T-helper 1 cell treated with Interleukin-12 subunit alpha and Interleukin-12 subunit beta and Interleukin-4 antibody, amounts not matched to agents 30 μg/mL and 1 μg/mL, for 36 hours (primary cell): ENCODE results near the gene ZNF37A.
"Not testable (repeated sequence)": the region's sequence is repeated elsewhere in the genome, so short reads cannot be mapped to it uniquely, and the experiment has no call there.

Experiments
- H3K27ac Mint-ChIP-seq: one replicate; pipeline ENCODE4 v1.8.0; 2021; ENCODE audit warnings: mild to moderate bottlenecking, mixed read lengths
- H3K27me3 Mint-ChIP-seq: one replicate; pipeline ENCODE4 v1.8.0; 2021; ENCODE audit warnings: low read depth, mixed read lengths
- H3K36me3 Mint-ChIP-seq: one replicate; pipeline ENCODE4 v1.8.0; 2021; ENCODE audit warnings: low read depth, mixed read lengths
- H3K4me1 Mint-ChIP-seq: one replicate; pipeline ENCODE4 v1.8.0; 2021; ENCODE audit warnings: low read depth, mixed read lengths
- H3K4me3 Mint-ChIP-seq: one replicate; pipeline ENCODE4 v1.8.0; 2021; ENCODE audit warnings: mild to moderate bottlenecking, moderate library complexity, mixed read lengths
- H3K9me3 Mint-ChIP-seq: one replicate; pipeline ENCODE4 v1.8.0; 2021; ENCODE audit warnings: mixed read lengths

The ZNF37A gene

GRCh38 chr10:38094158-38094926, at the start of gene ZNF37A:
ZNF37A (plus strand) TSS chr10:38094337; CDS start chr10:38096618, 2,281 bp downstream.
- H3K9me3 Mint-ChIP-seq: peaks cover 21% of the 10 kb centered on the region
- H3K27me3 Mint-ChIP-seq: no peaks in the 10 kb centered on the region
- peak within 1 kb of the TSS; percentile 91 for H3K27ac Mint-ChIP-seq
- peaks cover 15% of the 10 kb centered on the region for H3K4me1 Mint-ChIP-seq
- peak within 1 kb of the TSS; percentile 92 for H3K4me3 Mint-ChIP-seq
- H3K36me3 Mint-ChIP-seq: peaks cover 43% of the 10 kb centered on the region

GRCh38 chr10:38045129-38045528, 49.0 kb upstream of the ZNF37A start:
- H3K27me3 Mint-ChIP-seq: no peaks in the 10 kb centered on the region
- H3K4me1 Mint-ChIP-seq: peaks cover 13% of the 10 kb centered on the region
- H3K9me3 Mint-ChIP-seq: peaks cover 65% of the 10 kb centered on the region
- no peak overlapping the region for H3K4me3 Mint-ChIP-seq
- H3K27ac Mint-ChIP-seq: no peak overlapping the region
- peaks cover 68% of the 10 kb centered on the region for H3K36me3 Mint-ChIP-seq

DNA sequence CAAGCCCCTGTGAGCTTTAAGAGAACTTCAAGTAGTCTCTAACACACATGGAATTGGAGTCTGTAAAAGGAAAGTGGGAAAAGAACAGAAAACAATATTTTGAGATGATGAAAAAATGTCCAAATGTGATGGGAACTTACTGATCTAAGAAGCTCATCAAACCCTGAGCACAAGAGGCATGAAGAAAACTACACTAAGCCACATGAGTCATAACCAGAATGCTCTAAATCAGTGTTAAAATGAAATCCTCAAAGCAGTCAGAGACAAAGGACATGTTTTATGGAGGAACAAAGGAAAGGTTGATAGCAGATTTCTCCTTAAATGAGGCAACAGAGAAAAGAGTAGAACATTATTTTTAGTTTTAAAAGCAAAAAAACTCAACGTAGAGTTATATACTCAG, 46.5 kb upstream of the ZNF37A start:
- Mint-ChIP-seq H3K36me3 (peaks cover 64% of the 10 kb centered on the region), H3K9me3 (peaks cover 66% of the 10 kb centered on the region), H3K4me1 (peaks cover 10% of the 10 kb centered on the region), H3K27me3 (no peaks in the 10 kb centered on the region), H3K4me3 (no peak overlapping the region), H3K27ac (peak overlapping the region; percentile 2)

- H3K9me3 Mint-ChIP-seq: peaks cover 77% of the 10 kb centered on the region
- H3K4me1 Mint-ChIP-seq: peaks cover 7% of the 10 kb centered on the region
- H3K36me3 Mint-ChIP-seq: peaks cover 67% of the 10 kb centered on the region
- no peaks in the 10 kb centered on the region for H3K27me3 Mint-ChIP-seq
- H3K27ac Mint-ChIP-seq: no peak overlapping the region
- H3K4me3 Mint-ChIP-seq: no peak overlapping the region
Measured at GRCh38 chr10:38050212-38050611, 43.9 kb upstream of the ZNF37A start.

DNA sequence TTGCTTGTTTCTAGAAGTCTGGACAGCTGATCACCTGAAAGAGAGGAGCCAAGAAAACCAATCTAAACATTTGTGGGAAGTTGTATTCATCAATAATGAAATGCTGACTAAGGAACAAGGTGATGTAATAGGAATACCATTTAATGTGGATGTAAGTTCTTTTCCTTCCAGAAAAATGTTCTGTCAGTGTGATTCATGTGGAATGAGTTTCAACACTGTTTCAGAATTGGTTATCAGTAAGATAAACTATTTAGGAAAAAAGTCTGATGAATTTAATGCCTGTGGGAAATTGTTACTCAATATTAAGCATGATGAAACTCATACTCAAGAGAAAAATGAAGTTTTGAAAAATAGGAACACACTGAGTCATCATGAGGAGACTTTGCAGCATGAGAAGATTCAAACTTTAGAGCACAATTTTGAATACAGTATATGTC, 39.8 kb upstream of the ZNF37A start:
- Mint-ChIP-seq H3K36me3 (peaks cover 76% of the 10 kb centered on the region), H3K27ac (no peak overlapping the region), H3K4me3 (no peak overlapping the region), H3K27me3 (no peaks in the 10 kb centered on the region), H3K9me3 (peaks cover 79% of the 10 kb centered on the region), H3K4me1 (no peaks in the 10 kb centered on the region)

- Mint-ChIP-seq H3K9me3 (peaks cover 80% of the 10 kb centered on the region), H3K36me3 (peaks cover 77% of the 10 kb centered on the region)
- not testable (repeated sequence) for H3K4me1 Mint-ChIP-seq, H3K27me3 Mint-ChIP-seq, H3K27ac Mint-ChIP-seq, H3K4me3 Mint-ChIP-seq
Measured at GRCh38 chr10:38055274-38055894, 38.8 kb upstream of the ZNF37A start.

DNA sequence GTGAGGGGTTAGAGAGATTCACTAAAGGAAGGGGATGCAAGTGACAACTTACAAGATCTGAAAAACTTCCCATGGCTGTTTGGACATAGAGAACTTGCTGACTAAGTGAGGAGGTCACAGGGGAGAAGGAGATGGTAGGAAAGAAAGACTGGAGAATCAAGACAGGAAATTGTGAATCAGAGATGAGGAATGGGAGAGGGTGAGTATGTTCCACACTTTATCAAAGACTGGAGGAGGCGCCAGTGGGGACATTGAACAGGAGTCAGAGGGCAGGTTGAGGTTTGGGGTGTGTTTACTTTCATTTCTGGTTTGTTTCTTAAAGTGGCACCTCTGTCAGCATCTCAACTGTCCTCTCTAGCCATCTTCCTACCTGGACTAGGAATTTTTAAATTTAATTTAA, 24.5 kb upstream of the ZNF37A start:
- not testable (repeated sequence) for H3K4me1 Mint-ChIP-seq, H3K27me3 Mint-ChIP-seq
- H3K9me3 Mint-ChIP-seq: peaks cover 23% of the 10 kb centered on the region

GRCh38 chr10:38070501-38070900, 23.6 kb upstream of the ZNF37A start:
- Mint-ChIP-seq H3K36me3 (no peaks in the 10 kb centered on the region), H3K27me3 (no peaks in the 10 kb centered on the region), H3K27ac (no peak overlapping the region), H3K4me1 (peaks cover 6% of the 10 kb centered on the region), H3K9me3 (peaks cover 26% of the 10 kb centered on the region), H3K4me3 (no peak overlapping the region)

More for the DNA sequence above, 24.5 kb upstream of the ZNF37A start:
- H3K36me3 Mint-ChIP-seq, H3K4me3 Mint-ChIP-seq, H3K27ac Mint-ChIP-seq: not testable (repeated sequence)

DNA sequence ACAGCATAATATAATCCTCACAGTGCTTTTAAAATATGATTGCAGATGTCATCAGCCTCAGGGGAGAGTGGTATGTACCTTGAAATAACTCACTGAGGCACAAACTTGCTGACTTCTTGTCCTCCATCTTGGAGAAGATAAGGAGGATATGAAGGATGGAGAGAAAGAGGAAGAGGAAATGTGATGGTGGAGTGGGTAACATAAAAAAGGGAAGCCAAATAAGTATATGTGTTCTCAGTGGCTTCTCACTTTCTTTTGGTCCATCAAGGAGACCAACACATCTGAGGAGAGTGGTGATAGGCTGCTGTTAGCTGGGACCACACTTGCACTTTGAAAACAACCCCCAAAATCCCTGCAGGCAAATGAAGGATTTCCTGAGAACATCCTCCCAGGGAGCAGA, 21.6 kb upstream of the ZNF37A start:
- Mint-ChIP-seq H3K4me3 (no peak overlapping the region), H3K27ac (no peak overlapping the region), H3K4me1 (peaks cover 6% of the 10 kb centered on the region), H3K36me3 (no peaks in the 10 kb centered on the region), H3K27me3 (no peaks in the 10 kb centered on the region), H3K9me3 (peaks cover 39% of the 10 kb centered on the region)

DNA sequence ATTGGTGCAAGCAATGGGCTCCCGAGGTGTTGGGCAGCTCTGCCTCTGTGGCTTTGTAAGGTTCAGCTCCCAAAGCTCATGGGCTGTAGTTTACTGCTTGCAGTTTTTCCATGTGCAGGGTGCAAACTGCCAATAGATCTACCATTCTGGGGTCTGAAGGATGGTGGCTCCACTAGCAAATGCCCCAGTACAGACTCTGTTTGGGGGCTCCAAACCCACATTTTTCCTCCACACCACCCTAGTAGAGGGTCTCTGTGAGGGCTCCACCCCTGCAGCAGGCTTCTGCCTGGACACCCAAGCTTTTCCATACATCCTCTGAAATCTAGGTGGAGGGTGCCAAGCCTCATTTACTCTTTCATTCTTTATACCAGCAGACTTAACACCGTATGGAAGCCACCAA, 17.4 kb upstream of the ZNF37A start:
- Mint-ChIP-seq H3K36me3 (peaks cover 2% of the 10 kb centered on the region), H3K27me3 (no peaks in the 10 kb centered on the region), H3K4me1 (no peaks in the 10 kb centered on the region), H3K4me3 (no peak overlapping the region), H3K9me3 (peaks cover 39% of the 10 kb centered on the region), H3K27ac (no peak overlapping the region)

GRCh38 chr10:38093318-38093717, 819 bp upstream of the ZNF37A start:
- H3K27me3 Mint-ChIP-seq: not testable (repeated sequence)
- Mint-ChIP-seq H3K36me3 (peaks cover 33% of the 10 kb centered on the region), H3K27ac (peak overlapping the region; percentile 91), H3K4me3 (peak overlapping the region; percentile 92), H3K9me3 (peaks cover 14% of the 10 kb centered on the region), H3K4me1 (peaks cover 13% of the 10 kb centered on the region)

DNA sequence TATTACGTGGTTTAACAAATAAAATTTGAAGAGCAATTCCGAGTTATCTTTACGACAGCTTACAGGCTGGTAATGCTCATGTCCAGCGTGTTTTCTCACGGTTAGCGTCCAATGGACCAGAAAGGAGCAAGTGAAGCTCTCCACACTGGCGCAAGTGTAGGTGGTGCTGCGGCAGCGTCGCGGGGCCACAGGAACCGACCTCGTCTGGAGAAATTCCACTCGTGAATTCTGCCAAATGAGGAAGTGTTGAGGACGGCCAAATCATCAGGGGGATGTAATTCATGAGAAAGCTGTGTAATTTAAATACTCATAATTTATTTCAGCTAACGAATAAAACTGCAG, 350 bp upstream of the ZNF37A start:
- H3K27me3 Mint-ChIP-seq: no peaks in the 10 kb centered on the region

DNA sequence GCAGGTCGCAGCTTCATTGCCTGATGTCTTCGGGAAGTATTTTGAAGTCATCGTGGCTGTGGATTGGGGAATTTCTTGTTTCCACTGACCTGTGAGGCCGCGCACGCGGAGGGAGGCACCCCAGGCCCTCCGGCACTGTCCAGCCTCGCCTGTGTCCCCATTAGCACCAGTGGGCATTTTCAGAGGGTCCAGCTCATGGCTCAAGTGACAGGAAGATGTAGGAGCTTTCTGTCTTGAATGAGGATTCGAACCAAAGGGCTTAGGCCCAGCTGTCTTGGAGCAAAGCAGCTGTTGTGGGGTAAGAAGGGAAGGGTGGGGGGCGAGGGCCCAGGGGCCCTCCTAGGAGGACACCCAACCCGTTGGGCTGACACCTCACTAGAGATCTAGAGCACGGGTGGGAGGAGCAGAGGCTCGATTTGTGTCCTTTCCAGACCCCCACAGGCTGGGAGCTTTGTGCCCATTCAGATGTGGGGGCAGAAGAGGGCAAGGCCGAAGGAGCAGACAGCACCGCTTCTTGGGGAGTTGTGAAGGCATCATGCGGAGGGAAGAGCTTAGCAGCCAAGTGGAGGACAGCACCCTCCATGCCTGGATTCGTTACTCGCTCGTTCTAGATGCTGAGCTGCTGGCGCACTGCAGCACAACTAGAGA, 914 bp downstream of the ZNF37A start:
- Mint-ChIP-seq H3K27ac (peak overlapping the region; percentile 91), H3K9me3 (peaks cover 28% of the 10 kb centered on the region), H3K4me1 (peaks cover 15% of the 10 kb centered on the region), H3K27me3 (no peaks in the 10 kb centered on the region), H3K4me3 (peak overlapping the region; percentile 92), H3K36me3 (peaks cover 50% of the 10 kb centered on the region)

More for the DNA sequence above, 350 bp upstream of the ZNF37A start:
- Mint-ChIP-seq H3K27ac (peak overlapping the region; percentile 91), H3K4me3 (peak overlapping the region; percentile 92), H3K36me3 (peaks cover 38% of the 10 kb centered on the region), H3K4me1 (peaks cover 15% of the 10 kb centered on the region), H3K9me3 (peaks cover 17% of the 10 kb centered on the region)

DNA sequence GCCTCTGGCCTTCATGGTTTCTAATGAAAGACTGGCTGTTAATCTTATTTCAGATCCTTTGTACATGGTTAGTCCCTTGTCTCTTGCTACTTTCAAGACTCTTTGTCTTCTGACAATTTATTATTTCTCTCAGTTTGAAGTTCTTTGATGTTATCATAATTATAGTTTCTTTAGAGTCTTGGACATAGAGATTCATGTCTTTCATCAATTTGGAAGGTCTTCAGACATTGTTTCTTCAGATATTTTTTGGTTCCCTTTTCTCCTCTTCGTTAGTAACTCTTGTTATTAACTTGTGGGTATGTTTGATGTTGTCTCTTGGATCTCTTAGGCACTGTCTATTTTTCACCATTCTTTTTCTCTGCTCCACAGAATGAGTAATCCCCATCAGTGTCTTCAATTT, 8.7 kb downstream of the ZNF37A start:
- no peaks in the 10 kb centered on the region for H3K27me3 Mint-ChIP-seq
- peaks cover 97% of the 10 kb centered on the region for H3K36me3 Mint-ChIP-seq
- no peak overlapping the region for H3K27ac Mint-ChIP-seq
- peaks cover 92% of the 10 kb centered on the region for H3K9me3 Mint-ChIP-seq
- H3K4me1 Mint-ChIP-seq: peaks cover 2% of the 10 kb centered on the region
- H3K4me3 Mint-ChIP-seq: no peak overlapping the region

GRCh38 chr10:38103756-38104155, 9.6 kb downstream of the ZNF37A start:
- Mint-ChIP-seq H3K9me3 (peaks cover 93% of the 10 kb centered on the region), H3K27ac (no peak overlapping the region), H3K27me3 (no peaks in the 10 kb centered on the region)

More at GRCh38 chr10:38103756-38104155, 9.6 kb downstream of the ZNF37A start:
- H3K36me3 Mint-ChIP-seq: peaks cover 95% of the 10 kb centered on the region
- no peak overlapping the region for H3K4me3 Mint-ChIP-seq
- no peaks in the 10 kb centered on the region for H3K4me1 Mint-ChIP-seq
